ENCODE results near the gene CAPN11. TPM values are rescaled to one million over a fixed set of nuclear protein-coding genes. Genes with fewer than 3 reads are reported as not detected.

The CAPN11 gene
- total RNA-seq, 1 experiment from 2014 or later = not detected

- Histone ChIP-seq H3K36me3 (ENCODE audit: insufficient read depth, low read length) (no peaks in the 10 kb centered on the region), H3K9me2 (replicated peaks; ENCODE audit: insufficient read depth, low read length) (no peaks in the 10 kb centered on the region), H3K27ac (ENCODE audit: low read length) (no peak overlapping the region), H3K4me1 (ENCODE audit: low read length) (peaks cover 6% of the 10 kb centered on the region), H3K4me2 (ENCODE audit: low read depth, low read length, poor library complexity, severe bottlenecking) (no peak overlapping the region), H3K9ac (ENCODE audit: low read length) (no peak overlapping the region), H2AFZ (ENCODE audit: low read length) (no peak overlapping the region), H3K27me3 (ENCODE audit: low read length) (no peaks in the 10 kb centered on the region), H3K4me3 (ENCODE audit: low read length) (no peak overlapping the region), H4K20me1 (ENCODE audit: insufficient read depth, low read depth, low read length) (no peaks in the 10 kb centered on the region), H3K9me3 (ENCODE audit: low read length) (no peaks in the 10 kb centered on the region), H3K79me2 (ENCODE audit: low read length) (no peaks in the 10 kb centered on the region)
- no peak for DNase-seq
These were observed 12.8 kb upstream of the CAPN11 start for GRCh38 chr6:44145839-44146238.

GRCh38 chr6:44146685-44147084 is 11.9 kb upstream of the CAPN11 start:
- Histone ChIP-seq H3K9ac (ENCODE audit: low read length) (no peak overlapping the region), H3K4me2 (ENCODE audit: low read depth, low read length, poor library complexity, severe bottlenecking) (no peak overlapping the region), H3K27ac (ENCODE audit: low read length) (no peak overlapping the region), H3K79me2 (ENCODE audit: low read length) (no peaks in the 10 kb centered on the region), H3K27me3 (ENCODE audit: low read length) (no peaks in the 10 kb centered on the region), H3K4me1 (ENCODE audit: low read length) (peaks cover 8% of the 10 kb centered on the region), H3K9me2 (replicated peaks; ENCODE audit: insufficient read depth, low read length) (no peaks in the 10 kb centered on the region), H2AFZ (ENCODE audit: low read length) (no peak overlapping the region), H3K9me3 (ENCODE audit: low read length) (no peaks in the 10 kb centered on the region), H3K4me3 (ENCODE audit: low read length) (no peak overlapping the region), H4K20me1 (ENCODE audit: insufficient read depth, low read depth, low read length) (no peaks in the 10 kb centered on the region), H3K36me3 (ENCODE audit: insufficient read depth, low read length) (no peaks in the 10 kb centered on the region)
- no peak for DNase-seq

GRCh38 chr6:44147256-44147655 is 11.4 kb upstream of the CAPN11 start:
- Histone ChIP-seq H3K9ac (ENCODE audit: low read length) (no peak overlapping the region), H3K4me3 (ENCODE audit: low read length) (no peak overlapping the region), H3K27ac (ENCODE audit: low read length) (no peak overlapping the region), H4K20me1 (ENCODE audit: insufficient read depth, low read depth, low read length) (no peaks in the 10 kb centered on the region), H2AFZ (ENCODE audit: low read length) (no peak overlapping the region), H3K36me3 (ENCODE audit: insufficient read depth, low read length) (no peaks in the 10 kb centered on the region), H3K9me2 (replicated peaks; ENCODE audit: insufficient read depth, low read length) (no peaks in the 10 kb centered on the region), H3K4me1 (ENCODE audit: low read length) (peaks cover 9% of the 10 kb centered on the region), H3K79me2 (ENCODE audit: low read length) (no peaks in the 10 kb centered on the region), H3K9me3 (ENCODE audit: low read length) (no peaks in the 10 kb centered on the region), H3K4me2 (ENCODE audit: low read depth, low read length, poor library complexity, severe bottlenecking) (no peak overlapping the region), H3K27me3 (ENCODE audit: low read length) (no peaks in the 10 kb centered on the region)
- no peak for DNase-seq

- Histone ChIP-seq H3K27me3 (ENCODE audit: low read length) (no peaks in the 10 kb centered on the region), H3K4me2 (ENCODE audit: low read depth, low read length, poor library complexity, severe bottlenecking) (no peak overlapping the region), H3K4me1 (ENCODE audit: low read length) (peaks cover 9% of the 10 kb centered on the region), H3K79me2 (ENCODE audit: low read length) (no peaks in the 10 kb centered on the region), H4K20me1 (ENCODE audit: insufficient read depth, low read depth, low read length) (no peaks in the 10 kb centered on the region), H2AFZ (ENCODE audit: low read length) (no peak overlapping the region), H3K9ac (ENCODE audit: low read length) (no peak overlapping the region), H3K9me2 (replicated peaks; ENCODE audit: insufficient read depth, low read length) (no peaks in the 10 kb centered on the region), H3K4me3 (ENCODE audit: low read length) (no peak overlapping the region), H3K9me3 (ENCODE audit: low read length) (no peaks in the 10 kb centered on the region), H3K27ac (ENCODE audit: low read length) (no peak overlapping the region), H3K36me3 (ENCODE audit: insufficient read depth, low read length) (no peaks in the 10 kb centered on the region)
- DNase-seq = no peak
These were observed 10.3 kb upstream of the CAPN11 start for GRCh38 chr6:44148306-44148705.

- DNase-seq = no peak
- Histone ChIP-seq H3K36me3 (ENCODE audit: insufficient read depth, low read length) (no peaks in the 10 kb centered on the region), H3K9me2 (replicated peaks; ENCODE audit: insufficient read depth, low read length) (no peaks in the 10 kb centered on the region), H3K4me2 (ENCODE audit: low read depth, low read length, poor library complexity, severe bottlenecking) (no peak overlapping the region), H4K20me1 (ENCODE audit: insufficient read depth, low read depth, low read length) (no peaks in the 10 kb centered on the region), H3K27ac (ENCODE audit: low read length) (no peak overlapping the region), H3K4me1 (ENCODE audit: low read length) (peaks cover 9% of the 10 kb centered on the region), H3K4me3 (ENCODE audit: low read length) (no peak overlapping the region), H2AFZ (ENCODE audit: low read length) (no peak overlapping the region), H3K79me2 (ENCODE audit: low read length) (no peaks in the 10 kb centered on the region), H3K9me3 (ENCODE audit: low read length) (no peaks in the 10 kb centered on the region), H3K27me3 (ENCODE audit: low read length) (no peaks in the 10 kb centered on the region), H3K9ac (ENCODE audit: low read length) (no peak overlapping the region)
These were observed 9.1 kb upstream of the CAPN11 start for GRCh38 chr6:44149369-44150012.

- Histone ChIP-seq H3K36me3 (ENCODE audit: insufficient read depth, low read length) (no peaks in the 10 kb centered on the region), H3K4me1 (ENCODE audit: low read length) (peaks cover 9% of the 10 kb centered on the region), H2AFZ (ENCODE audit: low read length) (no peak overlapping the region), H3K9me3 (ENCODE audit: low read length) (no peaks in the 10 kb centered on the region), H3K4me3 (ENCODE audit: low read length) (no peak overlapping the region), H3K9ac (ENCODE audit: low read length) (no peak overlapping the region), H3K4me2 (ENCODE audit: low read depth, low read length, poor library complexity, severe bottlenecking) (no peak overlapping the region), H3K9me2 (replicated peaks; ENCODE audit: insufficient read depth, low read length) (no peaks in the 10 kb centered on the region), H4K20me1 (ENCODE audit: insufficient read depth, low read depth, low read length) (no peaks in the 10 kb centered on the region), H3K27ac (ENCODE audit: low read length) (no peak overlapping the region), H3K27me3 (ENCODE audit: low read length) (no peaks in the 10 kb centered on the region), H3K79me2 (ENCODE audit: low read length) (no peaks in the 10 kb centered on the region)
- no peak for DNase-seq
These were observed 8.2 kb upstream of the CAPN11 start for GRCh38 chr6:44150317-44150917.

- Histone ChIP-seq H3K36me3 (ENCODE audit: insufficient read depth, low read length) (no peaks in the 10 kb centered on the region), H3K4me3 (ENCODE audit: low read length) (no peak overlapping the region), H3K4me2 (ENCODE audit: low read depth, low read length, poor library complexity, severe bottlenecking) (no peak overlapping the region), H3K27ac (ENCODE audit: low read length) (no peak overlapping the region), H3K9me2 (replicated peaks; ENCODE audit: insufficient read depth, low read length) (no peaks in the 10 kb centered on the region), H2AFZ (ENCODE audit: low read length) (no peak overlapping the region), H3K4me1 (ENCODE audit: low read length) (peaks cover 9% of the 10 kb centered on the region), H4K20me1 (ENCODE audit: insufficient read depth, low read depth, low read length) (no peaks in the 10 kb centered on the region), H3K27me3 (ENCODE audit: low read length) (no peaks in the 10 kb centered on the region), H3K9me3 (ENCODE audit: low read length) (no peaks in the 10 kb centered on the region), H3K79me2 (ENCODE audit: low read length) (no peaks in the 10 kb centered on the region), H3K9ac (ENCODE audit: low read length) (no peak overlapping the region)
- peak; percentile 93 for DNase-seq
These were observed 7.1 kb upstream of the CAPN11 start for GRCh38 chr6:44151348-44152108.

- no peaks in the 10 kb centered on the region for H3K79me2 ChIP-seq (ENCODE audit: low read length)
- no peaks in the 10 kb centered on the region for H4K20me1 ChIP-seq (ENCODE audit: insufficient read depth, low read depth, low read length)
- H3K4me1 ChIP-seq (ENCODE audit: low read length) = peaks cover 9% of the 10 kb centered on the region
- H3K9ac ChIP-seq (ENCODE audit: low read length) = no peak overlapping the region
- no peak for DNase-seq
- H3K4me3 ChIP-seq (ENCODE audit: low read length) = no peak overlapping the region
- no peak overlapping the region for H3K27ac ChIP-seq (ENCODE audit: low read length)
- no peaks in the 10 kb centered on the region for H3K9me3 ChIP-seq (ENCODE audit: low read length)
- no peaks in the 10 kb centered on the region for H3K36me3 ChIP-seq (ENCODE audit: insufficient read depth, low read length)
- H3K4me2 ChIP-seq (ENCODE audit: low read depth, low read length, poor library complexity, severe bottlenecking) = no peak overlapping the region
- H2AFZ ChIP-seq (ENCODE audit: low read length) = no peak overlapping the region
- no peaks in the 10 kb centered on the region for H3K9me2 ChIP-seq (replicated peaks; ENCODE audit: insufficient read depth, low read length)
- H3K27me3 ChIP-seq (ENCODE audit: low read length) = no peaks in the 10 kb centered on the region
These were observed 6.5 kb upstream of the CAPN11 start for GRCh38 chr6:44152109-44152461.
